Eye (tissue), 1 donor: ENCODE measurements around the gene SKIDA1.

Experiments used
- DNase-seq: peaks from one replicate; pipeline ENCODE4 v3.0.0-alpha.2; 2015

SKIDA1 gene

DNA sequence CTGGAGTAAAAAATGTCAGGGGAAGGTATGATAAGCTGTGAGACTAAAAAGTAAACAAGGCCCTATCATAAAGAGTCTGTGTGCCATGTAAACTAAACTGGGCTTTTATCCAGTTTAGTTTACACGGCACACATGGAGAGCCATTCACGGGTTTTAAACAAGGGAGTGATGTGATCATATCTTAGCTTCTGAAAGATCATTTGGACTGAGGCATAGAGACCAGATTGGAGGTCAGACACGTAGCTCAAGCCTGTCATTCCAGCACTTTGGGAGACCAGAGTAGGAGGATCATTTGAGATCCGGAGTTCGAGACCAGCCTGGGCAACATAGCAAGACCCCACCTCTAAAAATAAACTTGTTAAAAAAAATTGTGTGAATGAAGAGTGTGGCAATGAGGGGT lies 50.1 kb downstream of the SKIDA1 start:
- no peak for DNase-seq

DNA sequence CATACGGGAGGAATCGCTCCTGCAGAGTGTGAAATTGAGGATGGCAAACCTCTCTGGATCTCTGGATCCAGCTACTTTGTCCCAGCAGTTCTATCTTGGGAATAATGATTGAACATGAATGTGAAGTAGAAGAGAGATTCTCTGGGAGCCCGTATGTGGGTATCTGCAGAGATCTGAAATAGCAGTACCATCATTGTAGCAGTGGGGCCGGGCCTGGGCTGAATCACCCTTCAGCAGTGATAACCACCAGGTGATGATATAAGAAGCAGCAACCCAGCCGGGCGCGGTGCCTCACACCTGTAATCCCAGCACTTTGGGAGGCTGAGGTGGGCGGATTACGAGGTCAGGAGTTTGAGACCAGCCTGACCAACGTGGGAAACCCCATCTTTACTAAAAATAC lies 51.9 kb downstream of the SKIDA1 start:
- DNase-seq = no peak

DNA sequence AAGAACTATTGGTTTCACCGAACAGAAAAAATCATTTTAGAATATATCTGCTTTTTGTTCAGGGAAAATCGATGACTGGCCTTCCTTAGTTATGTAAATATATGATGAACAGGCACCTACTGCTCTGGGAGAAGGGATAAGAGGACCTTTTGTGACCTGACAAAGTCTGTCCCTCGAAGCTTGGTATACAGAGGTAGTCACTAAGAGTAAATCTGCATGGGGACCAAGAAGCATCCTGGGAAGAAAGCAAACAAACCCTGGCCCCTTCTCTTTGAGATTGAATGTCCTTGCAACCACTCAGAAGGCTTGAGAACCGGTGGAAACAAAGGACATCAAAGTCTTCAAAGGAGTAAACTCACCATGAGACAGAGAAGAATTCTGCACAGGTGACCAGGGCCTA lies 52.3 kb downstream of the SKIDA1 start:
- DNase-seq = no peak

- DNase-seq = no peak
Measured at GRCh38 chr10:21468086-21468485, 57.4 kb downstream of the SKIDA1 start.

DNA sequence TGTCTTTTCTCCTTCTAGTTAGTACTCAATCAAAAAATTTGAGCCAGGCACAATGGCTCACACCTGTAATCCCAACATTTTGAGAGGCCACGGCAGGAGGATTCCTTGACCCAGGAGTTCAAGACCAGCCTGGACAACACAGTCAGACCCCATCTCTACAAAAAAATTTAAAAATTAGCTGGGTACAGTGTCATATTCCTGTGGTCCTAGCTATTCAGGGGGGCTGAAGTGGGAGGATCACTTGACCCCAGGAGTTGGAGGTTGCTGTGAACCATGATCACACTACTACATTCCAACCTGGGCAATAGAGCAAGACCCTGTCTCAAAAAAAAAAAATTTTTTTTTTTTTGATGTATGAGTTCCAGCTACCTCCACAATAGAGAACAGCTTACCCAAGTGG lies 57.8 kb downstream of the SKIDA1 start:
- no peak for DNase-seq

DNA sequence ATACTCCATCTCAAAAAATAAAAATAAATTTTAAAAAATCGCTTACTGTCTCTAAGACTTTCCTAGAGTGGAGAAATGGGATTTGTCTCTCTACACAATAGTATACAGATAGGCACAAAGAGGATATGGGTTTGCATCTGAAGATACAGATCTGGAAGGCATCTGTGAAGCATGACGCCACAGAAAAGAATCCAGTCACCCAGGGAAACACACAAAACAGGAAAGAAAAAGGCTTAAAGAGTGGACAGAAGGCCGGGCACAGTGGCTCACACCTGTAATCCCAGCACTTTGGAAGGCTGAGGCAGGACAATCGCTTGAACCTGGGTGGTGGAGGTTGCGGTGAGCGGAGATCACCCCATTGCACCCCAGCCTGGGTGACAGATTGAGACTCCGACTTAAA lies 61.3 kb downstream of the SKIDA1 start:
- no peak for DNase-seq
